ENCODE data around the gene CHAT.

DNA sequence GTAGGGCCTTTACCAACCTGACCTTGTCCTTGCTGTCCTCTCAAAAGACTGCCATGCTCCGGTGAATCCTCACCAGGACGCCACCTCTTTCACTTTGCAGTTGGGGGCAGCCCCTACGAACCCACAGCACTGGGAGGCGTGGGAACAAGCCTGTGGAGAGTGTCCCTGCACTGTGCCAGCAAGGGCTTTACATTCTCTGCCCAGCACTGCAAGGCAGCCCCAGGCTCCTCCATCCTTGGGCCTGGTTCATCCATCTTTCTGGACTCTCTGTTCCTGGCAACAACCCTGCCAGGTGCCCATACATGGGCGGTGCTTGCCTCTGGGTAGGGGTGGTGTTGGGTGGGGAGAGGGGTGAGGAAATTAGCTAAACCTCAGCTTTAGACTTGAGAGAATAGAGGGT lies 1.4 kb downstream of the CHAT start:
- TF ChIP-seq JUND (IDR thresholded peaks at IDR 0.05): no peak
- TF ChIP-seq ZNF274 (IDR thresholded peaks at IDR 0.05; ENCODE audit: low read depth, low read length): no peak
- TF ChIP-seq, protein P1, sequence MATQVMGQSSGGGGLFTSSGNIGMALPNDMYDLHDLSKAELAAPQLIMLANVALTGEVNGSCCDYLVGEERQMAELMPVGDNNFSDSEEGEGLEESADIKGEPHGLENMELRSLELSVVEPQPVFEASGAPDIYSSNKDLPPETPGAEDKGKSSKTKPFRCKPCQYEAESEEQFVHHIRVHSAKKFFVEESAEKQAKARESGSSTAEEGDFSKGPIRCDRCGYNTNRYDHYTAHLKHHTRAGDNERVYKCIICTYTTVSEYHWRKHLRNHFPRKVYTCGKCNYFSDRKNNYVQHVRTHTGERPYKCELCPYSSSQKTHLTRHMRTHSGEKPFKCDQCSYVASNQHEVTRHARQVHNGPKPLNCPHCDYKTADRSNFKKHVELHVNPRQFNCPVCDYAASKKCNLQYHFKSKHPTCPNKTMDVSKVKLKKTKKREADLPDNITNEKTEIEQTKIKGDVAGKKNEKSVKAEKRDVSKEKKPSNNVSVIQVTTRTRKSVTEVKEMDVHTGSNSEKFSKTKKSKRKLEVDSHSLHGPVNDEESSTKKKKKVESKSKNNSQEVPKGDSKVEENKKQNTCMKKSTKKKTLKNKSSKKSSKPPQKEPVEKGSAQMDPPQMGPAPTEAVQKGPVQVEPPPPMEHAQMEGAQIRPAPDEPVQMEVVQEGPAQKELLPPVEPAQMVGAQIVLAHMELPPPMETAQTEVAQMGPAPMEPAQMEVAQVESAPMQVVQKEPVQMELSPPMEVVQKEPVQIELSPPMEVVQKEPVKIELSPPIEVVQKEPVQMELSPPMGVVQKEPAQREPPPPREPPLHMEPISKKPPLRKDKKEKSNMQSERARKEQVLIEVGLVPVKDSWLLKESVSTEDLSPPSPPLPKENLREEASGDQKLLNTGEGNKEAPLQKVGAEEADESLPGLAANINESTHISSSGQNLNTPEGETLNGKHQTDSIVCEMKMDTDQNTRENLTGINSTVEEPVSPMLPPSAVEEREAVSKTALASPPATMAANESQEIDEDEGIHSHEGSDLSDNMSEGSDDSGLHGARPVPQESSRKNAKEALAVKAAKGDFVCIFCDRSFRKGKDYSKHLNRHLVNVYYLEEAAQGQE (IDR thresholded peaks at IDR 0.05; ENCODE audit: low read depth): no peak
- TF ChIP-seq, protein P2, sequence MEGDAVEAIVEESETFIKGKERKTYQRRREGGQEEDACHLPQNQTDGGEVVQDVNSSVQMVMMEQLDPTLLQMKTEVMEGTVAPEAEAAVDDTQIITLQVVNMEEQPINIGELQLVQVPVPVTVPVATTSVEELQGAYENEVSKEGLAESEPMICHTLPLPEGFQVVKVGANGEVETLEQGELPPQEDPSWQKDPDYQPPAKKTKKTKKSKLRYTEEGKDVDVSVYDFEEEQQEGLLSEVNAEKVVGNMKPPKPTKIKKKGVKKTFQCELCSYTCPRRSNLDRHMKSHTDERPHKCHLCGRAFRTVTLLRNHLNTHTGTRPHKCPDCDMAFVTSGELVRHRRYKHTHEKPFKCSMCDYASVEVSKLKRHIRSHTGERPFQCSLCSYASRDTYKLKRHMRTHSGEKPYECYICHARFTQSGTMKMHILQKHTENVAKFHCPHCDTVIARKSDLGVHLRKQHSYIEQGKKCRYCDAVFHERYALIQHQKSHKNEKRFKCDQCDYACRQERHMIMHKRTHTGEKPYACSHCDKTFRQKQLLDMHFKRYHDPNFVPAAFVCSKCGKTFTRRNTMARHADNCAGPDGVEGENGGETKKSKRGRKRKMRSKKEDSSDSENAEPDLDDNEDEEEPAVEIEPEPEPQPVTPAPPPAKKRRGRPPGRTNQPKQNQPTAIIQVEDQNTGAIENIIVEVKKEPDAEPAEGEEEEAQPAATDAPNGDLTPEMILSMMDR (IDR thresholded peaks at IDR 0.05 in 2 of 3, conservative IDR thresholded peaks at IDR 0.05 in 1 of 3; ENCODE audit: borderline replicate concordance in 1 of 3, insufficient read depth in 1 of 3, low read depth in 2 of 3, low read length in 2 of 3): no peak
- TF ChIP-seq ZFX (IDR thresholded peaks at IDR 0.05): no peak
- no peak for TF ChIP-seq POLR2A (IDR thresholded peaks at IDR 0.05; ENCODE audit: borderline replicate concordance, extremely low read depth, insufficient read depth, insufficient read length)
- TF ChIP-seq RAD21 (IDR thresholded peaks at IDR 0.05; ENCODE audit: low read depth): no peak

All from HCT116 (cell line).